Activated T-helper 2 cell treated with anti-CD3 and anti-CD28 coated beads, Interferon-gamma antibody, Interleukin-2, Interleukin-4, amounts not matched to agents 10 μg/mL and 5 μg/mL and 100 μg/mL, durations not matched to agents 14 hours and 24 hours and 36 hours (primary cell): ENCODE measurements around the gene ITPA. TPM values are rescaled to one million over a fixed set of nuclear protein-coding genes. Genes with fewer than 3 reads are reported as not detected.

ENCODE experiments used
- DNase-seq: peaks from one replicate; pipeline ENCODE4 v3.0.0; 2021; ENCODE audit warnings: low spot score
- H3K27ac Mint-ChIP-seq: one replicate; pipeline ENCODE4 v1.8.0; 2021; ENCODE audit warnings: mixed read lengths
- H3K27me3 Mint-ChIP-seq: one replicate; pipeline ENCODE4 v1.8.0; 2021; ENCODE audit warnings: low read depth, mixed read lengths
- H3K36me3 Mint-ChIP-seq: one replicate; pipeline ENCODE4 v1.8.0; 2021; ENCODE audit warnings: low read depth, mixed read lengths
- H3K4me1 Mint-ChIP-seq: one replicate; pipeline ENCODE4 v1.8.0; 2021; ENCODE audit warnings: low read depth, mixed read lengths
- H3K4me3 Mint-ChIP-seq: one replicate; pipeline ENCODE4 v1.8.0; 2021; ENCODE audit warnings: low read depth, mild to moderate bottlenecking, moderate library complexity, mixed read lengths
- H3K9me3 Mint-ChIP-seq: one replicate; pipeline ENCODE4 v1.8.0; 2021; ENCODE audit warnings: mixed read lengths
- intact Hi-C: fragments of 100-400 bp; cut with micrococcal nuclease; formaldehyde crosslinking; loops from one replicate; pipeline ENCODE4 v1.15.1; 2023
- total RNA-seq: library from RNA; stranded (reverse); gene quantifications from 2 replicates; pipeline ENCODE4 v1.2.3, GENCODE V29; 2022

The ITPA gene
- total RNA-seq = 84.5 and 87.8 TPM in 2 replicates

GRCh38 chr20:3209257-3209945 lies at the start of gene ITPA:
TSS of gene ITPA (plus strand) at chr20:3209498. CDS start at chr20:3209552, 54 bp downstream.
- no peaks in the 10 kb centered on the region for H3K9me3 Mint-ChIP-seq
- peaks cover 16% of the 10 kb centered on the region for H3K36me3 Mint-ChIP-seq
- intact Hi-C loops = loop anchor here (2.0 kb wide), 2 partner anchors 37 to 53 kb away; partner anchors contain the start of gene LZTS3
- H3K4me3 Mint-ChIP-seq = peak within 1 kb of the TSS; percentile 96
- peaks cover 10% of the 10 kb centered on the region for H3K4me1 Mint-ChIP-seq
- peak within 1 kb of the TSS; percentile 87 for H3K27ac Mint-ChIP-seq
- no peaks in the 10 kb centered on the region for H3K27me3 Mint-ChIP-seq
- DNase-seq = peak; percentile 50

GRCh38 chr20:3160418-3160817 lies 48.9 kb upstream of the ITPA start:
- intact Hi-C loops = no loop called here
- Mint-ChIP-seq H3K4me1 (peaks cover 27% of the 10 kb centered on the region), H3K27ac (no peak overlapping the region), H3K9me3 (no peaks in the 10 kb centered on the region), H3K27me3 (no peaks in the 10 kb centered on the region), H3K36me3 (peaks cover 22% of the 10 kb centered on the region), H3K4me3 (peak overlapping the region; percentile 39)
- DNase-seq = no peak

- no peaks in the 10 kb centered on the region for H3K9me3 Mint-ChIP-seq
- H3K27ac Mint-ChIP-seq = no peak overlapping the region
These were observed 47.8 kb upstream of the ITPA start for GRCh38 chr20:3161316-3162079.

GRCh38 chr20:3162080-3162611 lies 47.2 kb upstream of the ITPA start:
- Mint-ChIP-seq H3K27ac (no peak overlapping the region), H3K36me3 (peaks cover 7% of the 10 kb centered on the region)

More at GRCh38 chr20:3161316-3162079, 47.8 kb upstream of the ITPA start:
- intact Hi-C loops = no loop called here
- peaks cover 21% of the 10 kb centered on the region for H3K4me1 Mint-ChIP-seq
- peak overlapping the region; percentile 44 for H3K4me3 Mint-ChIP-seq
- DNase-seq = no peak
- H3K36me3 Mint-ChIP-seq = peaks cover 14% of the 10 kb centered on the region
- H3K27me3 Mint-ChIP-seq = no peaks in the 10 kb centered on the region

GRCh38 chr20:3163099-3164042 lies 45.9 kb upstream of the ITPA start:
- H3K4me1 Mint-ChIP-seq = peaks cover 4% of the 10 kb centered on the region
- peaks cover 3% of the 10 kb centered on the region for H3K36me3 Mint-ChIP-seq
- H3K27me3 Mint-ChIP-seq = peaks cover 7% of the 10 kb centered on the region
- no peak overlapping the region for H3K27ac Mint-ChIP-seq
- no peak for DNase-seq
- intact Hi-C loops = no loop called here
- H3K4me3 Mint-ChIP-seq = no peak overlapping the region
- H3K9me3 Mint-ChIP-seq = no peaks in the 10 kb centered on the region

More at GRCh38 chr20:3162080-3162611, 47.2 kb upstream of the ITPA start:
- Mint-ChIP-seq H3K4me1 (peaks cover 14% of the 10 kb centered on the region), H3K27me3 (no peaks in the 10 kb centered on the region), H3K4me3 (no peak overlapping the region), H3K9me3 (no peaks in the 10 kb centered on the region)
- no peak for DNase-seq
- intact Hi-C loops = no loop called here

- Mint-ChIP-seq H3K27ac (no peak overlapping the region), H3K4me3 (no peak overlapping the region), H3K4me1 (no peaks in the 10 kb centered on the region), H3K9me3 (no peaks in the 10 kb centered on the region), H3K36me3 (no peaks in the 10 kb centered on the region), H3K27me3 (peaks cover 15% of the 10 kb centered on the region)
- DNase-seq = no peak
- intact Hi-C loops = no loop called here
These were observed 45.1 kb upstream of the ITPA start for GRCh38 chr20:3164043-3164762.

- no peaks in the 10 kb centered on the region for H3K4me1 Mint-ChIP-seq
- no peak overlapping the region for H3K27ac Mint-ChIP-seq
- H3K36me3 Mint-ChIP-seq = no peaks in the 10 kb centered on the region
- peaks cover 21% of the 10 kb centered on the region for H3K27me3 Mint-ChIP-seq
- no peak for DNase-seq
- intact Hi-C loops = no loop called here
- H3K9me3 Mint-ChIP-seq = no peaks in the 10 kb centered on the region
- no peak overlapping the region for H3K4me3 Mint-ChIP-seq
These were observed 44.4 kb upstream of the ITPA start for GRCh38 chr20:3164763-3165410.

GRCh38 chr20:3165473-3166337 lies 43.6 kb upstream of the ITPA start:
- no peaks in the 10 kb centered on the region for H3K36me3 Mint-ChIP-seq
- no peak overlapping the region for H3K27ac Mint-ChIP-seq
- no peak for DNase-seq
- no peak overlapping the region for H3K4me3 Mint-ChIP-seq
- intact Hi-C loops = no loop called here
- H3K27me3 Mint-ChIP-seq = peaks cover 24% of the 10 kb centered on the region
- no peaks in the 10 kb centered on the region for H3K4me1 Mint-ChIP-seq
- no peaks in the 10 kb centered on the region for H3K9me3 Mint-ChIP-seq

- DNase-seq = no peak
- H3K4me3 Mint-ChIP-seq = no peak overlapping the region
- H3K9me3 Mint-ChIP-seq = no peaks in the 10 kb centered on the region
- intact Hi-C loops = no loop called here
- H3K27me3 Mint-ChIP-seq = peaks cover 31% of the 10 kb centered on the region
- H3K27ac Mint-ChIP-seq = no peak overlapping the region
- no peaks in the 10 kb centered on the region for H3K4me1 Mint-ChIP-seq
- H3K36me3 Mint-ChIP-seq = no peaks in the 10 kb centered on the region
These were observed 42.9 kb upstream of the ITPA start for GRCh38 chr20:3166338-3166912.

GRCh38 chr20:3166913-3167342 lies 42.4 kb upstream of the ITPA start:
- H3K9me3 Mint-ChIP-seq = no peaks in the 10 kb centered on the region
- no peak overlapping the region for H3K4me3 Mint-ChIP-seq
- H3K27ac Mint-ChIP-seq = no peak overlapping the region
- peaks cover 36% of the 10 kb centered on the region for H3K27me3 Mint-ChIP-seq
- no peaks in the 10 kb centered on the region for H3K4me1 Mint-ChIP-seq
- no peaks in the 10 kb centered on the region for H3K36me3 Mint-ChIP-seq
- DNase-seq = no peak
- intact Hi-C loops = no loop called here

- H3K4me1 Mint-ChIP-seq = peaks cover 4% of the 10 kb centered on the region
- no peak for DNase-seq
- peaks cover 43% of the 10 kb centered on the region for H3K27me3 Mint-ChIP-seq
- H3K27ac Mint-ChIP-seq = no peak overlapping the region
- intact Hi-C loops = no loop called here
- no peaks in the 10 kb centered on the region for H3K36me3 Mint-ChIP-seq
- no peaks in the 10 kb centered on the region for H3K9me3 Mint-ChIP-seq
- H3K4me3 Mint-ChIP-seq = no peak overlapping the region
These were observed 41.6 kb upstream of the ITPA start for GRCh38 chr20:3167738-3168078.
